Glutamatergic neuron (in vitro differentiated cells): ENCODE results near the gene PLCG2. TPM values are rescaled to one million over a fixed set of nuclear protein-coding genes. Genes with fewer than 3 reads are reported as not detected.

Source experiments
- DNase-seq: peaks from one replicate; pipeline ENCODE4 v3.0.0; 2022
- H3K27ac Mint-ChIP-seq: one replicate; pipeline ENCODE4 v1.8.0; 2020; ENCODE audit warnings: mild to moderate bottlenecking, mixed read lengths, inconsistent platforms; ENCODE audit not compliant: unreplicated experiment
- H3K27me3 Mint-ChIP-seq: one replicate; pipeline ENCODE4 v1.8.0; 2020; ENCODE audit warnings: mild to moderate bottlenecking, moderate library complexity, mixed read lengths, inconsistent platforms; ENCODE audit not compliant: unreplicated experiment
- H3K36me3 Mint-ChIP-seq: one replicate; pipeline ENCODE4 v1.8.0; 2020; ENCODE audit warnings: mild to moderate bottlenecking, mixed read lengths, inconsistent platforms; ENCODE audit not compliant: unreplicated experiment
- H3K4me1 Mint-ChIP-seq: one replicate; pipeline ENCODE4 v1.8.0; 2020; ENCODE audit warnings: mild to moderate bottlenecking, low read depth, mixed read lengths, inconsistent platforms; ENCODE audit not compliant: unreplicated experiment
- H3K4me3 Mint-ChIP-seq: one replicate; pipeline ENCODE4 v1.8.0; 2020; ENCODE audit warnings: mild to moderate bottlenecking, mixed read lengths, inconsistent platforms; ENCODE audit not compliant: unreplicated experiment
- H3K9me3 Mint-ChIP-seq: one replicate; pipeline ENCODE4 v1.8.0; 2020; ENCODE audit warnings: mild to moderate bottlenecking, moderate library complexity, mixed read lengths, inconsistent platforms; ENCODE audit not compliant: unreplicated experiment
- CTCF ChIP-seq: fragments of 200-600 bp; sonication (generic); IDR thresholded peaks from one replicate; pipeline ENCODE4 v1.5.0; 2021; ENCODE audit not compliant: partially characterized antibody, unreplicated experiment
- total RNA-seq: library from RNA; stranded (reverse); fragmentation: NEBNext Ultra II Directional; extraction: Animal tissue kit (Norgen Biotek cat#: 25700); gene quantifications from one replicate; pipeline ENCODE4 v1.2.1, GENCODE V29; 2021; ENCODE audit not compliant: unreplicated experiment

The PLCG2 gene
- total RNA-seq, 1 donor from 2014 or later = 0.49 TPM

GRCh38 chr16:81744911-81745310, 34.2 kb upstream of the PLCG2 start:
- Mint-ChIP-seq H3K9me3 (peaks cover 3% of the 10 kb centered on the region), H3K27me3 (peaks cover 9% of the 10 kb centered on the region), H3K4me3 (no peak overlapping the region), H3K36me3 (no peaks in the 10 kb centered on the region), H3K4me1 (peaks cover 1% of the 10 kb centered on the region), H3K27ac (no peak overlapping the region)
- TF ChIP-seq CTCF = no peak
- DNase-seq = no peak

- Mint-ChIP-seq H3K36me3 (no peaks in the 10 kb centered on the region), H3K9me3 (peaks cover 3% of the 10 kb centered on the region), H3K4me1 (peaks cover 1% of the 10 kb centered on the region), H3K4me3 (peak overlapping the region; percentile 86), H3K27me3 (peaks cover 9% of the 10 kb centered on the region), H3K27ac (peak overlapping the region; percentile 38)
- peak; percentile 75 for DNase-seq
- no peak for TF ChIP-seq CTCF
Measured at GRCh38 chr16:81745704-81746558, 33.2 kb upstream of the PLCG2 start.

GRCh38 chr16:81746566-81746965, 32.5 kb upstream of the PLCG2 start:
- Mint-ChIP-seq H3K27ac (no peak overlapping the region), H3K36me3 (no peaks in the 10 kb centered on the region), H3K27me3 (peaks cover 9% of the 10 kb centered on the region), H3K4me3 (peak overlapping the region; percentile 86), H3K9me3 (no peaks in the 10 kb centered on the region), H3K4me1 (peaks cover 1% of the 10 kb centered on the region)
- DNase-seq = no peak
- no peak for TF ChIP-seq CTCF

GRCh38 chr16:81748476-81749198, 30.5 kb upstream of the PLCG2 start:
- no peak overlapping the region for H3K4me3 Mint-ChIP-seq
- TF ChIP-seq CTCF = no peak
- H3K27me3 Mint-ChIP-seq = peaks cover 3% of the 10 kb centered on the region
- no peak for DNase-seq
- peaks cover 1% of the 10 kb centered on the region for H3K4me1 Mint-ChIP-seq
- H3K9me3 Mint-ChIP-seq = no peaks in the 10 kb centered on the region
- no peaks in the 10 kb centered on the region for H3K36me3 Mint-ChIP-seq
- no peak overlapping the region for H3K27ac Mint-ChIP-seq
